CD1c-positive myeloid dendritic cell (primary cell): ENCODE results near the gene CSF1.
"Not testable (repeated sequence)": the region's sequence is repeated elsewhere in the genome, so short reads cannot be mapped to it uniquely, and the experiment has no call there.

ENCODE experiments used
- DNase-seq: peaks from one replicate; pipeline ENCODE4 v3.0.0-alpha.2; 2016; ENCODE audit errors: extremely low spot score

Gene CSF1, protein sequence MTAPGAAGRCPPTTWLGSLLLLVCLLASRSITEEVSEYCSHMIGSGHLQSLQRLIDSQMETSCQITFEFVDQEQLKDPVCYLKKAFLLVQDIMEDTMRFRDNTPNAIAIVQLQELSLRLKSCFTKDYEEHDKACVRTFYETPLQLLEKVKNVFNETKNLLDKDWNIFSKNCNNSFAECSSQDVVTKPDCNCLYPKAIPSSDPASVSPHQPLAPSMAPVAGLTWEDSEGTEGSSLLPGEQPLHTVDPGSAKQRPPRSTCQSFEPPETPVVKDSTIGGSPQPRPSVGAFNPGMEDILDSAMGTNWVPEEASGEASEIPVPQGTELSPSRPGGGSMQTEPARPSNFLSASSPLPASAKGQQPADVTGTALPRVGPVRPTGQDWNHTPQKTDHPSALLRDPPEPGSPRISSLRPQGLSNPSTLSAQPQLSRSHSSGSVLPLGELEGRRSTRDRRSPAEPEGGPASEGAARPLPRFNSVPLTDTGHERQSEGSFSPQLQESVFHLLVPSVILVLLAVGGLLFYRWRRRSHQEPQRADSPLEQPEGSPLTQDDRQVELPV

GRCh38 chr1:109910123-109910962 lies at the start of gene CSF1:
Gene CSF1 (plus strand): TSS chr1:109910849. CDS start chr1:109911024, 175 bp downstream.
- peak; percentile 66 for DNase-seq

- not testable (repeated sequence) for DNase-seq
These were observed 49.0 kb upstream of the CSF1 start for GRCh38 chr1:109861616-109862015.

DNA sequence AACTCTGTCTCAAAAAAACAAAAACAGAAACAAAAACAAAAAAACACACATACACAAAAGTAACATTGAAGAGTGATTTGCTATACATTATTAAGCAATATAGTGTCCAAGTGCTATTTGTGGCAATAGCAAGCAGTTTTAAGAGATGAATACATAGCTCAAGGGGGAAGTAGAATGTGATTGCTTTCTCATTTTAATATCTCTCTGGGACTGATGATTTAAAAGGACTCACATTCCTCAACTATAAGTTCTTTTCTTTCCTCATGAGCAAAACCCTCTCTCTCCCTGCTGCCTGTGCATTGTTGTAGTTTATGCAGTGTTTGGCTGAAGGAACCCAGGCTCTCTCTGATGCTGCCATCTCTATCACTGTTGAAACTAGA lies 47.0 kb upstream of the CSF1 start:
- no peak for DNase-seq

GRCh38 chr1:109864047-109864822 lies 46.4 kb upstream of the CSF1 start:
- DNase-seq = peak; percentile 48

GRCh38 chr1:109864930-109865612 lies 45.6 kb upstream of the CSF1 start:
- no peak for DNase-seq

- no peak for DNase-seq
These were observed 44.6 kb upstream of the CSF1 start for GRCh38 chr1:109866071-109866470.

- no peak for DNase-seq
These were observed 37.1 kb upstream of the CSF1 start for GRCh38 chr1:109873278-109874175.

- no peak for DNase-seq
These were observed 36.2 kb upstream of the CSF1 start for GRCh38 chr1:109874445-109874844.

DNA sequence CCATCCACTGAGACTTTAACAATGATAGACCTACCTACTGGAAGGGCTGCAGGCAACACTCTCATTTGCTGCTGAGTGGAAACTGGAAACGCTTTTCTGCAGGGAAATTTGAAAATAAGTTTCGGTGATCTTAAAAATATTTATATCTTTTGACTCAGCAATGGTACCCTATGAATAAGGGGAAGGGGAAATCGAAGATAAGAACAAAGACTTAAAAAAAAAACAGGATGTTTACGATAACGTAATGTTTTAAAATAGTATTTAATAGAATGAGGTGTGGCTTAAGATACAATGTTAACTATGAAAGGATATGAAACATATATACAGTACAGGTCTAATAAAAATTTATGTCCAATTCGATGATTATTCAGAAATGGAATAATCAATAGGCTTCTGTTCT lies 34.8 kb upstream of the CSF1 start:
- DNase-seq = no peak

DNA sequence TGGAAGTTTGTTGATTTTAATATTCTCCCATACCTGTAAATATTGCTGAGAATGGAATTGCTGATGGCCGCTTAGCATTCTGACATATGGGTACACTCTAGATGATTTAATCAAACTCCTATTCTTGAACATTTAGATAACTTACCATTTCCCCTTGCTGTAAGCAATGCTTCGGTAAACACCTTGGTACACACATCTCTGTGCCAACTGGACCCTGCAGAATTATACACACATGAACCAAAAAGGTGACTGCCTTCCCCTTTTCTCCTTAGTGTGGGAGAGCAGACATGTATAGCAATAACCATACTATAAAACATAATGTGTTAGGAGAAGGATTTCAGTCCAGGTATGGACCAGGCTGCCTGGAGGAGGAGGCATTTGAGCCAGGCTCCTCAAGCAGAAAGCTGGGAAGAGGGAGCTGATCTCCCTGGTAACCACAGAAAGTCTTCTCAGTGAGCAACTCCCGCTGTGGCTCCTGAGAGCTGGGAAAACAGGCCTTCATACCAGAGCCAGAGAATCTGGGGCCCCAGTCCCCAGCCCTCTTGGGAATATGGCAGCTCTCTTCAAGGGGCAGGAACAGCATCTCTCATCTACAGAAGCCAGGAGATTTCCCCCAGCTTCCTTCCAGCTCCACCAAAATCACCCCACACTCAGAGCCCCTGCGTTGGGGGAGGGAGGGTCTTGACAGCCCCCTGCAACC lies 33.9 kb upstream of the CSF1 start:
- no peak for DNase-seq

DNA sequence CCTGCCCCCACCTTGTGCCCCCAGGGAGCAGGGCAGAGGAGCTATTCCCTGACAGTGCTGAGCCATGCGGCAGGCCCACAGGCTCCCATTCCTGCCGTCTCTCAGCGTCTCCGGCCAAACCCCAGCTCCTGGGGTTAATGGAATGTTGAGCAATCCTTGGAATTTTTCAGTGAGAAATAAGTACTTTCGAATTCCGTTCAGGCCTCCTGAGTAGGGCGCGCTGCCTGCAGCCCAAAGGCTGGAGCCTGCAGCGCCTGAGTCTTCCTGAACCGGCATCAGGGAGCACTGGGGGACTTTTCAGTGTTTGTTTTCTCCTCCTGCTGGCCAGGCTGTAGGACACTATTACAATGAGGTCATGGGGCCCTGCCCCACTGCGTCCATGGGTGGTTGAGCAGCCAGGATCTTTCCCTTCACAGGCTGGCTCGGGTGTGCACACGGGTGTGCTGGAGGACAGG lies 33.3 kb upstream of the CSF1 start:
- DNase-seq = no peak

DNA sequence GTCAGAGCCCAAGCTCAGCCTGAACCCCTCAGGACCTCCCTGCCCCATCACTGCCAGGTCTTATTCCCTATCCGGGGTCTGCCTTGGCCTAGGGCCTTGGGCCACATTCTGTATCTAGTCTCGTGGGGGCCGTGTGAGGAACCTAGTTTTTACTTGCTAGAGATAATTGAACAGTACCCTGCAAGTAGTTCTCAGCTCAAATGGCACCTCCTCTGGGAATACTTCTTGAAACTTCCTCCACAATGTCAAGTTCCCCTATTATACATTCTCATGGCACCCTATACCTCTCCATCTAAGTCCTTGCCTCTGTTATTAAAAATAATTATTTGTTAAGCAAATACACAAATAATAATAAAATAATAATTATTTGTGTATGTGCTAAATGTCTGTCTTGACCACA lies 32.9 kb upstream of the CSF1 start:
- DNase-seq = no peak

DNA sequence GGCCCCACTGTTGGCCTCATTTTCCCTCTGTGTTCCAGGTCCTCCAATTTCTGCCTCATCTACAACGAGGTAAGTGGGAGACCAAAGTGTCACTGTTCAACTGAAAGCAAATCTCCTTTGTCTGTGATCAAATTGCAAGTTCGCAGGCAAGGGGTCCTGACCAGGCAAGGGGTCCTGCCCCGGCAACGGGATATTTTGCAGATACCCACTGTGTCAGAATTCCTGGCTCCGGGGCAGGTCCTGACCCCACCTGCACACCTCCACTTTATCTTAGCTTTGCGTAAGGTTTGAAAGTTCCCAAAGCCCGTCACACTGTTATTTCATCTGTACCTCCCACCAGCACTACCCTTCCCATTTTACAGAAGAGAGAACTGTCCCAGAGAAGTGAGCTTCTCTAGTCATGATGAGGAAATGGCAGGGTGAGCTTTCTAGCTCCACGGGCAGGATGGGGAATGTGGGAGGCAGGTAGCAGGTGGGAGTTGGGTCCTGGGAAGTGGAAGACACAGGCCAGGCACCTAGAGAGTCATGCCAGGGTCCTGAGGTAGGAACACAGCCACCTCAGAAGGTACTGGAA lies 32.0 kb upstream of the CSF1 start:
- DNase-seq = peak; percentile 64

GRCh38 chr1:109879371-109879770 lies 31.3 kb upstream of the CSF1 start:
- DNase-seq = not testable (repeated sequence)

DNA sequence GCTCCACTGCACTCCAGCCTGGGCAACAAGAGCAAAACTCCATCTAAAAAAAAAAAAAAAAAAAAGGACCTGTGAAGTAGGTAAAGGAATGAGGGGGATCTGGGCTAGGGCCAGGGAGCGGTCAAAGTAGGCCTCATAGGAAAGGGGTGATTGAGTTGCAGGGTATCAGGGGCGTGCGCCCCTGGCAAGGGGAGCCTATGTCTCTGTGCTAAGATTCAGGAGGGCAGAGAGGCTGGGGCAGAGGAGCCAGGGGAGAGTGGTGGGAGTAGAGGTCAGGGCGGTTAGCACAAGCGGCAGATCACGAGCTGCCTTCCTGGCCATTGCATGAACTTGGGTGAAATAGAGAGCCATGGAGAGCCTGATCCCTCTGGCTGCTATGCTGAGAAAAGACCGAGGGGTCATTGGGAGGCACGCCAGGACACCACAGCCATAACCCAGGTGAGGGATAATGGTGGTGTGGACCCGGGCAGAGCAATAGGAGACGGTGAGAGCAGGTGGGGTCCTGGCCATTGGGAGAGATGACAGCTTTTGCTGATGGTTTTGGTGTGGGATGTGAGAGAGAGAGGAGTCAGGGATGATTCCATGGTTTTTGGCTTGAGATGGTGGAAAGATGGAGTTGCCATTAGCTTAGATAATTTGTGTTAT lies 30.6 kb upstream of the CSF1 start:
- no peak for DNase-seq

DNA sequence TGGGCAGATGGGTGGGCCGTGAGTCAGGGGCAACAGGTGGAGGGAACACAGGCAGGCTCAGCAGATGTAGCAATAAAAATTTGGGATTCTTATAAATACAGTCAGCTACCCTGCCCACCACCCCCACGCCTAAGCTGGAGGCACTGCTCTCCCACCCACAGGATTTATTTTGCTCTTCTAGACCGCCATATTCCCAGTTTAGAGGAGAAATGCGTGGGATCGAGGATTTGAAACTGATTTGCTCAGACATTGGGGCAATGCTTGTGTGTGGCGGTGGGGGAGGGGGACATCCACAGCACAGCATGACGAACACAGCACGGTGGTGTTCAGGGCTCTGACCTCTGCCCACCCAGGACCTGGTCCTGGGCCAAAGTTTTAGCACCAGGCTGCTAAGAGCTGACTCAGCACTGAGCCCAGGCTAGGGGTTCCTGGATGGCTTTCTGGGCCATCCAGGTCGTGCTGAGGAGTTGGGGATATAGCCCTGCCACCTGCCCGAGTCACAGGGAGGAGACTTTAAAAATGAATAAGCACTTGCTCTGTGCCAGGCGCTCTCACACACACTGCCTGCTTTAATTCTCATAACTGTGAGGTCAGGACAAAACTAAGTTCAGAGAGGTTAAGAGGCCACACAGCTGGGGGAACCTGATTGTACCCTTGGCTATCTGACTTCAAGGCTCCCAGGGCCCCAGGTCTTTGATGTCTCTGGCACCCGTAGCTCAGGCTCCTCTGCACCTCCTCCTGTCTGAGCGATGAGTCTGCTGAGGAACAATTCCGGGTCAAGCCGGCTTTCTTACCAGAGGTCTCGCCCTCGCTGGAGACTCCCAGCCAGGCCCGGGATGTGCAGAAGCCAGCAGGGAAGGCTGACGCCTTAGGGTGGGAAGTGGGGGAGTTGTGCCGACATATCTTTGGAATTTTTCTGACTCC lies 29.4 kb upstream of the CSF1 start:
- peak; percentile 84 for DNase-seq

DNA sequence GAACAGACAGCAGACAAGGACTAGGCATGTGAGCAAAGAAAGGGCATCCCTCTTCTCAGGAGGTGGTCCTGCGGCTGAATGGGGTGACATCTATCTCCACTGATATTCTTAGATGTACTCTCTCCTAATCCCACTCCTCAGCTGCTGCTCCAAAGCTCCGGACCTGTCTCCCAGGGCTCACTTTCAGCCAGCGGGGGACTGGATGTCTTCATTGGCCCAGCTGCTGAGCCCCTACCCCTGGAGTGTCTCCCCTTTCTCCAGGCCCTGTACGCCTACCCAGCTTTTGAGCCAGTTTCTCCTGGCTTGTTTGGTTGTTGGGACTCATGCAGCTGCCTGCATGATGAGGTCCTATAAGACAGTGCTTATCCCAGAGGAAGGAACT lies 28.8 kb upstream of the CSF1 start:
- DNase-seq = no peak
